Glutamatergic neuron (in vitro differentiated cells): ENCODE measurements around the gene TESMIN. TPM values are rescaled to one million over a fixed set of nuclear protein-coding genes. Genes with fewer than 3 reads are reported as not detected.

Experiments used
- DNase-seq: peaks from one replicate; pipeline ENCODE4 v3.0.0; 2022
- H3K27ac Mint-ChIP-seq: one replicate; pipeline ENCODE4 v1.8.0; 2020; ENCODE audit warnings: mild to moderate bottlenecking, mixed read lengths, inconsistent platforms; ENCODE audit not compliant: unreplicated experiment
- H3K27me3 Mint-ChIP-seq: one replicate; pipeline ENCODE4 v1.8.0; 2020; ENCODE audit warnings: mild to moderate bottlenecking, moderate library complexity, mixed read lengths, inconsistent platforms; ENCODE audit not compliant: unreplicated experiment
- H3K36me3 Mint-ChIP-seq: one replicate; pipeline ENCODE4 v1.8.0; 2020; ENCODE audit warnings: mild to moderate bottlenecking, mixed read lengths, inconsistent platforms; ENCODE audit not compliant: unreplicated experiment
- H3K4me1 Mint-ChIP-seq: one replicate; pipeline ENCODE4 v1.8.0; 2020; ENCODE audit warnings: mild to moderate bottlenecking, low read depth, mixed read lengths, inconsistent platforms; ENCODE audit not compliant: unreplicated experiment
- H3K4me3 Mint-ChIP-seq: one replicate; pipeline ENCODE4 v1.8.0; 2020; ENCODE audit warnings: mild to moderate bottlenecking, mixed read lengths, inconsistent platforms; ENCODE audit not compliant: unreplicated experiment
- H3K9me3 Mint-ChIP-seq: one replicate; pipeline ENCODE4 v1.8.0; 2020; ENCODE audit warnings: mild to moderate bottlenecking, moderate library complexity, mixed read lengths, inconsistent platforms; ENCODE audit not compliant: unreplicated experiment
- CTCF ChIP-seq: fragments of 200-600 bp; sonication (generic); IDR thresholded peaks from one replicate; pipeline ENCODE4 v1.5.0; 2021; ENCODE audit not compliant: partially characterized antibody, unreplicated experiment
- total RNA-seq: library from RNA; stranded (reverse); fragmentation: NEBNext Ultra II Directional; extraction: Animal tissue kit (Norgen Biotek cat#: 25700); gene quantifications from one replicate; pipeline ENCODE4 v1.2.1, GENCODE V29; 2021; ENCODE audit not compliant: unreplicated experiment

The TESMIN gene
- total RNA-seq, 1 donor from 2014 or later, result 3.8 TPM

GRCh38 chr11:68753300-68753699 is 2.0 kb upstream of the TESMIN start:
- H3K36me3 Mint-ChIP-seq, result no peaks in the 10 kb centered on the region
- TF ChIP-seq CTCF, result no peak
- no peak for DNase-seq
- peaks cover 1% of the 10 kb centered on the region for H3K9me3 Mint-ChIP-seq
- H3K27me3 Mint-ChIP-seq, result peaks cover 7% of the 10 kb centered on the region
- no peak overlapping the region for H3K27ac Mint-ChIP-seq
- H3K4me1 Mint-ChIP-seq, result peaks cover 14% of the 10 kb centered on the region
- H3K4me3 Mint-ChIP-seq, result no peak overlapping the region

GRCh38 chr11:68751004-68751325 is 355 bp downstream of the TESMIN start:
- no peak for TF ChIP-seq CTCF
- Mint-ChIP-seq H3K9me3 (peaks cover 1% of the 10 kb centered on the region), H3K27me3 (peaks cover 3% of the 10 kb centered on the region), H3K36me3 (no peaks in the 10 kb centered on the region), H3K27ac (no peak overlapping the region), H3K4me3 (no peak overlapping the region), H3K4me1 (peaks cover 10% of the 10 kb centered on the region)
- no peak for DNase-seq

- Mint-ChIP-seq H3K27me3 (peaks cover 3% of the 10 kb centered on the region), H3K27ac (no peak overlapping the region), H3K4me1 (peaks cover 10% of the 10 kb centered on the region), H3K9me3 (peaks cover 1% of the 10 kb centered on the region), H3K36me3 (no peaks in the 10 kb centered on the region), H3K4me3 (peak overlapping the region; percentile 73)
- TF ChIP-seq CTCF, result no peak
- peak; percentile 48 for DNase-seq
Observed at GRCh38 chr11:68750195-68751003, 921 bp downstream of the TESMIN start.

GRCh38 chr11:68749229-68750123 is 1.8 kb downstream of the TESMIN start:
- Mint-ChIP-seq H3K27ac (peak overlapping the region; percentile 59), H3K9me3 (peaks cover 1% of the 10 kb centered on the region), H3K4me1 (peaks cover 8% of the 10 kb centered on the region), H3K27me3 (peaks cover 3% of the 10 kb centered on the region), H3K36me3 (no peaks in the 10 kb centered on the region), H3K4me3 (peak overlapping the region; percentile 73)
- TF ChIP-seq CTCF, result no peak
- DNase-seq, result peak; percentile 33

- Mint-ChIP-seq H3K27ac (no peak overlapping the region), H3K27me3 (peaks cover 3% of the 10 kb centered on the region), H3K4me1 (peaks cover 8% of the 10 kb centered on the region), H3K9me3 (peaks cover under 1% of the 10 kb centered on the region), H3K4me3 (no peak overlapping the region), H3K36me3 (no peaks in the 10 kb centered on the region)
- TF ChIP-seq CTCF, result no peak
- no peak for DNase-seq
Observed at GRCh38 chr11:68748061-68748460, 3.3 kb downstream of the TESMIN start.
